LNCAP (cell line): Measurements from ENCODE around the gene MICAL3.

Experiments used
- CTCF ChIP-seq: fragments of 450-650 bp; IDR thresholded peaks from 2 replicates; pipeline ENCODE4 v1.5.1; 2017; ENCODE audit warnings: mild to moderate bottlenecking

The MICAL3 gene

GRCh38 chr22:17985606-17986005 lies 38.8 kb downstream of the MICAL3 start:
- TF ChIP-seq CTCF: no peak

DNA sequence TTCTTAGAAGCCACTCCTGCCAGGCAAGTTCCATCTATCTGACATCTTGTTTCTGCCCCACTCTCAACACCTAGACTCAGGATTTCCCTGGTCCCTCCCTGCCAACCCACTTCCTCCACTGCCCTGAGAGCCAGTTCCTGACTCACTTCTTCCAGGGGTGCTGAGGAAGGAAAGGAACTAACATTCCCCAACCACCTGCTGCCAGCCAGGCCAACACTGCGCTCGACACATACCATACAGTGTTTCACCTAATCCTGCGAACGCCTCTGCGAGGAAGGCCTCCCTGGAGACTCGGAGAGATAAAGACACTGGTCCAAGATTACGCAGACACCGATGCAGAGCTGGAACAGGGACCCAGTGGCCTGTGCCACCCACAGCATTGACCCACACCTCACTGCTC lies 40.2 kb downstream of the MICAL3 start:
- TF ChIP-seq CTCF: no peak

DNA sequence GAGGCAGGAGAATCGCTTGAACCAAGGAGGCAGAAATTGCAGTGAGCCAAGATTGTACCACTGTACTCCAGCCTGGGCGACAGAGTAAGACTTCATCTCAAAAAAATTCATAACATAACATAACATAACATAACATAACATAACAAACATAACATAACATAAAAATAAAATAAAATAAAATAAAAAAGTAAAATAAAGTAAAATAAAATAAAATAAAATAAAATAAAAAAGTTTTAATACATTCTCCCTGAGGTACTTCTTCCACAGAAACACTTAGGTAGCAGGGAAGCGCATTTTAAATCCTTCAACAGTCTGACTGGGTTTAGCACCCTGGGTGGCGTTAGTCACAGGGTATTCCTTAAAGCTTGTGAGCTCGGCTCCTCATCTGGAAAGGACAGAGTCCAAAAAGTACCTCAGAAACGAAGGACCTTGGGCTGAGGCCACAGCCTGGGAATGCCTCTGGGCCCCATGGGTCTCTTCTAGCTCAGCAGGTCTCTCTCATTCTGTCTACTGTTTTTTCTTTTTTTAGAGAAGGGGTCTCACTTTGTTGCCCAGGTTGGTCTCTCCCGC lies 41.7 kb downstream of the MICAL3 start:
- TF ChIP-seq CTCF: no peak

GRCh38 chr22:17981497-17981896 lies 42.9 kb downstream of the MICAL3 start:
- TF ChIP-seq CTCF: no peak

- TF ChIP-seq CTCF: no peak
Measured at GRCh38 chr22:17980638-17981051, 43.7 kb downstream of the MICAL3 start.

DNA sequence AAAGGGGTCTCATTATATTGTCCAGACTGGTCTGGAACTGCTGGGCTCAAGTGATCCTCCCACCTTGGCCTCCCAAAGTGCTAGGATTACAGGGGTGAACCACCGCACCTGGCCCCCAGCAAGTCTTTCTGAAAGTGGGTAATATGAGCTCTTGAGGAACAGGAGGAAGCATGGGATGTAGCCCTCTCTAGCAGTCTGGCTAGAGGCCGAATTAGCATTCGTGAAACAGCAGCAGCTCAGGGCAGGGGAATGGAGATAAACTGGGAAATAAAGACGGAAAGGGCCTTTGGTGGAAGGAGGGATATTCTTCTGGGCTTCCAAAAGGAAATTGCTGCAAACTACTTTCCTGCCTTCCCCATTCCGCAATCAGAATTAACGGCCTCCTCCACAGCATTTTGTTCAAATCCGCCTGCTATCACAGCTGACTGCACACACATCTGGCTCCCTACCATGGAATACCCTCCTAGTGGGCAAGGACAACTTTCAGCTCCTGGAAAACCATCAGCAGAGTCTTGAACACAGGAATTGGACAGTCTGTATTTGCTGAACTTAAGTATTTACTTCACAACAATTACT lies 44.3 kb downstream of the MICAL3 start:
- TF ChIP-seq CTCF: no peak

DNA sequence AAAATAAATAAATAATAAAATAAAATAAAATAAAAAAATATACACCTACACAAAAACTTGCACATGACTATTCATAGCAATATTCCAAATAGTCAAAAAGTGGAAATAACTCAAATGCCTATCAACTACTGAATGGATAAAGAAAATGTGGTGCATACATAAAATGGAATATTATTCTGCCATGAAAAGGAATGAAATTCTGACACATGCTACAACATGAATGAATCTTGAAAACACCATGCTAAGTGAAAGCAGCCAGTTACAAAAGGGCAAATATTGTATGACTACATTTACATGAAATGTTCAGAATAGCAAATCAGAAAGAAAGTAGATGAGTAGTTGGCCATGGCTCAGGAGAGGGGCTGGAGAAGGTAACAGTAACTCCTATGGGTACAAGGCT lies 46.3 kb downstream of the MICAL3 start:
- no peak for TF ChIP-seq CTCF

GRCh38 chr22:17977371-17977770 lies 47.0 kb downstream of the MICAL3 start:
- TF ChIP-seq CTCF: no peak
